Lung microvascular endothelial cell (primary cell): ENCODE measurements around the gene OR52A1. TPM values are rescaled to one million over a fixed set of nuclear protein-coding genes. Genes with fewer than 3 reads are reported as not detected.

ENCODE experiments used
- DNase-seq, 2 donors: peaks; one replicate each; pipeline versions ENCODE4 v3.0.0 to v3.0.0-alpha.2; 2010; ENCODE audit warnings: low read depth in 2 of 2
- total RNA-seq: library from RNA; depleted of rRNA; stranded (reverse); fragments of >200 nt; gene quantifications from 2 replicates; pipeline ENCODE4 v1.2.1, GENCODE V29; 2014

Gene OR52A1
- total RNA-seq, 1 donor from 2014 or later: not detected

DNA sequence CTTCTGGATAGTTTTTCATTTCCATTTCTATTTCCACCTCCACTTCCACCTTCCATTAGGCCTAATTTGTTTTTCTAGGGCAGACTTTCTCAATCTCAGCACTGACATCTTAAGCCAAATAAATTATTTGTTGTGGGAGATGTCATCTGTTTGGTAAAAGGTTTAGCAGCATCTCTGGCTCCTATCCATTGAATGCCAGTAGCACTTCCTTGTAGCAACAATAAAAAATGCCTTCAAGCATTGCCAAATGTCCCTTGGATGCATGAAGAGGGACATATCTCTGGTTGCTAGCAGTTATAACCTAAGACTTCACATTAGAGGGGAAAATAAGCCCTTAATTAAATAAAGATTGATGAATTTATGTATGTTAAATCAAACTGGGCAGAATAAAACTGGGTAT lies 18.3 kb downstream of the OR52A1 start:
- no peak for DNase-seq

DNA sequence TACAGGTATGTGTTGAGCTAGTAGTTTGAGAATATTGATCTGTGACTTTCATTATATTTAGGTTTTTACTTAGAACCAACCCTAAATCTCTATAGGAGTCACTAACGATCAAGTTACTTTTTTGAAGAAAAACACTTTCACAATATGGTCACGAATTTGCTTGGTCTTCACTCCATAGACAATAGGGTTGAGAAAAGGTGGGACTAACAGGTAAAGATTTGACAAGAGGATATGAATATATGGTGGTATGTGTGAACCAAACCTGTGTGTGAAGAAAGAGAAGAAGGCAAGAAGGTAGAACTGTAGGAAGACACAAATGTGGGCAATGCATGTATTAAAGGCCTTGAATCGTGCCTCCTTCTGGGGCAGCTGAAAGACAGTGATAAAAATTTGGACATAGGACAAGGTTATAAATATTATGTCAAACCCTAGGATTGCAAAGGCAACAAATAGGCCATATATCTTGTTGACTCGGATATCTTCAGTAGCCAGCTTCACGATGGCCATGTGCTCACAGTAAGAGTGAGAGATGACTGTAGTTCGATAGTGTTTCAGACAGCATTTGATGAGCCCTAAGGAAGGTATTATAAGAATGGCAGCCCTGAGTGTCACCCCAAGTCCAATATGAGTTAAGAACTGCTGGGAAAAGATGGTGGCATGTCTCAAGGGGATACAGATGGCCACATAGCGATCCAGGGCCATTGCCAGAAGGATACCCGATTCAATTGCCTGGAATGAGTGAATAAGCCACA lies 22.8 kb downstream of the OR52A1 start:
- no peak for DNase-seq

GRCh38 chr11:5129457-5129877 lies 25.1 kb downstream of the OR52A1 start:
- no peak for DNase-seq

DNA sequence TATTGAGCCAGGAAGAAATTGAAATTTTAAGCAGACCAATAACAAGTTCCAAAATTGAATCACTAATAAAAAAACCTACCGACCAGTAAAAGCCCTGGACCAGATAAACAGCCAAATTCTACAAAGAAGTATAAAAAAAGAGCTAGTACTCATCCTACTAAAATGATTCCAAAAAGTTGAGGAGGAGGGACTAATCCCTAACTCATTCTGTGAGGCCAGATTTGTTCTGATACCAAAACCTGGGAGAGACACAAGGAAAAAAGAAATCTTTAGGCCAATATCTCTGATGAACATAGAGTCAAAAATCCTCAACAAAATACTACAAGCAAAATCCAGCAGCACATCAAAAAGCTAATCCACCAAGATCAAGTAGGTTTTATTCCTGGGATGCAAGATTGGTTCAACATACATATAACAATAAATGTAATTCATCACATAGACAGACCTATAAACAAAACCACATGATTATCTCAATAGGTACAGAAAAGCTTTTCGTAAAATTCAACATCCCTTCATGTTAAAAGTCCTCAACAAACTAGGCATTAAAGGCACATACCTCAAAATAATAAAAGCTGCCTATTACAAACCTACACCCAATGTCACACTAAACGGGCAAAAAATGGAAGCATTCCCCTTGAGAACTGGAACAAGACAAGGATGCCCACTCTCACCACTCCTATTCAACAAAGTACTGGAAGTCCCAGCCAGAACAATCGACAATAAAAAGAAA lies 29.5 kb downstream of the OR52A1 start:
- no peak for DNase-seq

DNA sequence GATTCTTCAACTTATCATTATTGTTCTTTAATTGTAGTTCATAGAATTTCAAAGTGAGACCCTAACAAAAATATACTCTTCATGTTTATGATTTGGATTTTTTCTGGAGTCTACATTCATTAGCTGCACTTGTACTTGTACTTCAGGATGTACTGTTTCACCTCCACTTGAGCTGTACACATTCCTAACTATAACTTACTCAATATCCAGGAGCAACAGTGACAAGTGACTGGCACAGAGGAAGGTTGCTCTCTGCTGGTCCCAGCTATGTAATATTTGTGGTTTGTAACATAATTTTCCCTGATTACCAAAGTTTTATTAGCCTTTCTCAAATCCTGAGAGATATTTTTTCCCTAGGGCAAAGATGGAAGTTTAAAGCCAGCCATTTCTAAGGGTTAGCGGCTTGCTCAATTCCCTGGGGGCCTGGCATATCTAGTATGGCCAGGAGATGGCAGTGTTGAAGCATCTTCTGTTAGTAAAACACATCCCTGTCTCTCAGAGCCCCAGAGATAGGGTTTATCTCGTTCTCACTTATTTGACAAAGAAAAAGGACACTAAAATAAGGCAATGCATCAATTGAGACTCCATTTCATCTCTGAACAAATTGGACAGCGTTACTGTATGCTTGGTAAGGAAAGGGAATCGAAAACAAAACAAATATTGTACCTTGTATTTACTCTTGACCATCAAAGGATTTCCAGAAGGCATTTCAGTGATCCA lies 30.6 kb downstream of the OR52A1 start:
- peak; percentile 70 to 74 for DNase-seq

- no peak for DNase-seq
These were observed 35.7 kb downstream of the OR52A1 start for GRCh38 chr11:5118893-5119292.

GRCh38 chr11:5117588-5117987 lies 37.0 kb downstream of the OR52A1 start:
- no peak for DNase-seq

- DNase-seq: no peak
These were observed 39.2 kb downstream of the OR52A1 start for GRCh38 chr11:5115339-5115738.

DNA sequence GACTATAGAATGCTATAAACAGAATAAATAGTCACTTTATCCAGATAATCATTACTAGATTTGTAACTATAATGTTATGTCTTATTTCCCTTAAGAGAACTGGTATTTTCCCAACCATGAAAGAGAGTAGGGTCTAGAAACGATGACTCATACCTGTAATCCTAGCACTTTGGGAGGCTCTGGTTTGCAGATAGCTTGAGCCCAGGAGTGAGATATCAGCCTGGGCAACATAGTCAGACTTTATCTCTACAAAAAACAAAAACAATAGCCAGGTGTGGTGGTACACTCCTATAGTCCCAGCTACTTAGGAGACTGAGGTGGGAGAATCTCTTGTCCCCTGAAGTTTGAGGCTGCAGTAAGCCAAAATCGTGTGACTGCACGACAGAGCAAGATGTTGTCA lies 47.3 kb downstream of the OR52A1 start:
- DNase-seq: no peak

DNA sequence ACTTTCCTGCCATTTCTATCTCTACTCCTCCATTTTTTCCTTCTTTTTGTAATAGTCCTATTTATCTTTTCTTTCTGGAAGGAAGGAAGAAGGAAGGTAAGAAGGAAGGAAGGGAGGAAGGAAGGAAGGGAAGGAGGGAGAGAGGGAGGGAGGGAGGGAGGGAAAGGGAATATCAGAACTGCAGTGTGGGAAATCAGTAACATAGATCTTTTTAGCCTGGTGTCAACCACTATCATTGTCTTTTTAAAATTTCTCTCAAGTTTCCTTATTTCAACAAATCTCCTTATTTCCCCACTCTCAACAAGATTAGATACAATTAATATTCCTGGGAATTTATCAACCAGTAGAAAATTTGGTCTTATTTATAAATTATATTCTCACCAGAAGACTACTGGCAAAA lies 51.5 kb downstream of the OR52A1 start:
- DNase-seq: no peak

DNA sequence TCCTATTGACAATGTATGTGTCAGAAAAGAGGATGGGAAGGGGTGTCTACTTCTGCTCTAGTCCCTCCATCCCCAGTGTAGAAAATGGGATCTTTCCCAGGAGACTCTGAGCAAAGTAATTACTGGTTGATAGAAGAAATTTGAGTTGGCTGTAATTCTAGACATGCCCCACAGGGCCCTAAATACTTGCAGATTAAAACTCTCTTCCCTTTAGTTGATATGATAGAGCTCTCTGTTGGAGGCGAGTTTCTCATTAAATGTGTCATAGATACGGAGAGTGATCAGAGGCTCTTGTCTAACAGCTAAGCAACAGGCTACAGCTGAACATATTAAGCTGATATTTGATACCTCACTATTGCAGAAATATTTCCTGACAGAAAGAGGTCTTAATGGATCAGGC lies 52.3 kb downstream of the OR52A1 start:
- no peak for DNase-seq

GRCh38 chr11:5096011-5096410 lies 58.5 kb downstream of the OR52A1 start:
- DNase-seq: no peak

Other genes with a start within 250 kb of the OR52A1 start
- gene OR51G2, start 235.4 kb downstream of the OR52A1 start, total RNA-seq: not detected in 2 replicates
- not detected in 2 replicates for gene OR51G1, start 230.4 kb downstream of the OR52A1 start, total RNA-seq
- gene OR51A4, start 207.2 kb downstream of the OR52A1 start, total RNA-seq: not detected in 2 replicates
- gene OR51A2, start 199.0 kb downstream of the OR52A1 start, total RNA-seq: not detected in 2 replicates
- gene OR51L1, start 159.9 kb downstream of the OR52A1 start, total RNA-seq: not detected in 2 replicates
- not detected in 2 replicates for gene OR52J3, start 108.2 kb downstream of the OR52A1 start, total RNA-seq
- not detected in 2 replicates for gene OR52E2, start 95.1 kb downstream of the OR52A1 start, total RNA-seq
- not detected in 2 replicates for gene OR52E1, start 85.2 kb downstream of the OR52A1 start, total RNA-seq
- gene OR52A5, start 16.4 kb downstream of the OR52A1 start, total RNA-seq: not detected in 2 replicates
- not detected in 2 replicates for gene OR51V1, start 45.9 kb upstream of the OR52A1 start, total RNA-seq
- gene HBB, start 72.3 kb upstream of the OR52A1 start, total RNA-seq: not detected in 2 replicates
- not detected in 2 replicates for gene HBD, start 79.7 kb upstream of the OR52A1 start, total RNA-seq
- not detected in 2 replicates for gene HBG1, start 95.1 kb upstream of the OR52A1 start, total RNA-seq
- not detected in 2 replicates for gene HBG2, start 100.0 kb upstream of the OR52A1 start, total RNA-seq
- 0.22 TPM in 1 of 2 replicates, not detected in the other for gene HBE1, start 115.2 kb upstream of the OR52A1 start, total RNA-seq
- not detected in 2 replicates for gene OR51B4, start 147.2 kb upstream of the OR52A1 start, total RNA-seq
- not detected in 2 replicates for gene OR51B2, start 169.5 kb upstream of the OR52A1 start, total RNA-seq
- gene OR51B5, start 188.8 kb upstream of the OR52A1 start, total RNA-seq: not detected in 2 replicates
- gene OR51B6, start 196.8 kb upstream of the OR52A1 start, total RNA-seq: not detected in 2 replicates
- gene OR51M1, start 229.1 kb upstream of the OR52A1 start, total RNA-seq: not detected in 2 replicates